Mucosa of descending colon (tissue), 3 donors: ENCODE results near the gene INPP4A. TPM values are rescaled to one million over a fixed set of nuclear protein-coding genes. Genes with fewer than 3 reads are reported as not detected.

Experiments
- ATAC-seq: fragments of 200-7000 bp; cut with Tn5 transposase; one replicate; pipeline ENCODE4 v1.9.1; 2020; ENCODE audit warnings: mild to moderate bottlenecking, moderate library complexity
- DNase-seq, 3 donors: peaks; one replicate each; pipeline ENCODE4 v3.0.0-alpha.2; 2020
- H3K36me3 ChIP-seq: fragments of 200-600 bp; one replicate; pipeline ENCODE4 v1.8.0; 2021; ENCODE audit warnings: low read depth, mild to moderate bottlenecking
- H3K4me1 ChIP-seq: fragments of 200-600 bp; one replicate; pipeline ENCODE4 v1.8.0; 2021; ENCODE audit warnings: low read depth, mild to moderate bottlenecking
- H3K4me3 ChIP-seq: fragments of 200-600 bp; one replicate; pipeline ENCODE4 v1.8.0; 2021; ENCODE audit warnings: mild to moderate bottlenecking
- H3K9me3 ChIP-seq: fragments of 200-600 bp; one replicate; pipeline ENCODE4 v1.8.0; 2021; ENCODE audit warnings: mild to moderate bottlenecking
- intact Hi-C, 2 donors: fragments of 100-400 bp; cut with DNase I in 1 of 2; cut with micrococcal nuclease in 1 of 2; formaldehyde crosslinking; loops; one replicate each; pipeline versions ENCODE4 v1.11.0 to v1.11.1; 2022; cut with DNase I, micrococcal nuclease
- total RNA-seq, 3 donors: library from RNA; stranded (reverse); fragmentation: NEBNext Ultra II Directional in 2 of 3; extraction: Animal tissue kit (Norgen Biotek cat#: 25700) in 2 of 3; gene quantifications; one replicate each; pipeline versions ENCODE4 v1.2.1 to v1.2.4, GENCODE V29; 2021 to 2023
- TF ChIP-seq, protein P1 (sequence below): fragments of 200-600 bp; IDR thresholded peaks from one replicate; pipeline ENCODE4 v1.8.0; 2022; ENCODE audit warnings: antibody characterized with exemption, mild to moderate bottlenecking
- donor health status: DM: no; HTN: no; CAD: no; lungs with moderate emphysema.
- donor health status: DM: no; HTN: no; CAD: no.
- donor health status: DM: no; HTN: yes; CAD: no.

INPP4A gene
- total RNA-seq, 3 donors from 2014 or later, result 18.2 to 39.8 (median 19.1) TPM

DNA sequence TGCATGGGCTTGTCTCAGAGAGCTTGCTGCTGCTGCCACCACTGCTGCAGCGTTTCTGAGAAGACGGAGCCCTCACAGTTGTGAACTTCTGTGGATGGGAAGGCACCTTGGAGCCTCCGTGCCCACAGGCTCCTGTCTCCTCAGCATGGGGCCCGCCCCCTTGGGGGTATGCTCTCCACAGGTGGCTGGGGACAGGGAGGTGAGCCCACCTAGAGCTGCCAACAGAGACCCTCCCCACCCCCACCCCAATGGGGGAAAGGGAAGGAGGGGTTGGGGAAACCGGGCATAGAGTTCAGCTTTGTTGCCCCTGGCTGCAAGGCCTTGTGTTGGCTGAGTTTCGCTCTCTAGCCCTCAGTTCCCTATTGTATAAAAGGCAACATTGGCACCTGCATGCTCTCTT, 76.1 kb downstream of the INPP4A start:
- ATAC-seq (no peak), DNase-seq (no peak)
- TF ChIP-seq, protein P1, sequence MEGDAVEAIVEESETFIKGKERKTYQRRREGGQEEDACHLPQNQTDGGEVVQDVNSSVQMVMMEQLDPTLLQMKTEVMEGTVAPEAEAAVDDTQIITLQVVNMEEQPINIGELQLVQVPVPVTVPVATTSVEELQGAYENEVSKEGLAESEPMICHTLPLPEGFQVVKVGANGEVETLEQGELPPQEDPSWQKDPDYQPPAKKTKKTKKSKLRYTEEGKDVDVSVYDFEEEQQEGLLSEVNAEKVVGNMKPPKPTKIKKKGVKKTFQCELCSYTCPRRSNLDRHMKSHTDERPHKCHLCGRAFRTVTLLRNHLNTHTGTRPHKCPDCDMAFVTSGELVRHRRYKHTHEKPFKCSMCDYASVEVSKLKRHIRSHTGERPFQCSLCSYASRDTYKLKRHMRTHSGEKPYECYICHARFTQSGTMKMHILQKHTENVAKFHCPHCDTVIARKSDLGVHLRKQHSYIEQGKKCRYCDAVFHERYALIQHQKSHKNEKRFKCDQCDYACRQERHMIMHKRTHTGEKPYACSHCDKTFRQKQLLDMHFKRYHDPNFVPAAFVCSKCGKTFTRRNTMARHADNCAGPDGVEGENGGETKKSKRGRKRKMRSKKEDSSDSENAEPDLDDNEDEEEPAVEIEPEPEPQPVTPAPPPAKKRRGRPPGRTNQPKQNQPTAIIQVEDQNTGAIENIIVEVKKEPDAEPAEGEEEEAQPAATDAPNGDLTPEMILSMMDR, result no peak
- Histone ChIP-seq H3K36me3 (no peaks in the 10 kb centered on the region), H3K4me3 (no peak overlapping the region), H3K9me3 (no peaks in the 10 kb centered on the region), H3K4me1 (no peaks in the 10 kb centered on the region)
- intact Hi-C loops, result no loop called here

DNA sequence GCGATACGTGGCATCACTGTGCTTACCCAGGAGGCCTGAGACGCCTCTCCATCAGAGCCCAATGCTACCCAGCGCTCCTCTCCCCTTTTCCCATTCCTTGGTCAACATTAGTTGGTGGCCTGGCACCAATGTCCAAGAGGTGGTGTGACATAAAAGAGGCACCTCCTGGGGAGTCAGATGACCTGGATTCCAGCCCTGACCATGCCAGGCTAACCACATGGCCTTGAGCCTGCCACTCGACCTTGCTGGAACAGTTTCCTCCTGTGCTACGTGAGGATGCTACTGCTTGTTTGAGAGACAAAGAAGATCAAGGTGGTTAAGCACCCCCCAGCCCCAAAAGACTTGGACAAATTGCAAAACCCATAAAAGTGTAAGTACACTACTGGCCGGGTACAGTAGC, 76.6 kb downstream of the INPP4A start:
- ATAC-seq (no peak), DNase-seq (no peak)
- no peaks in the 10 kb centered on the region for H3K36me3 ChIP-seq
- no peaks in the 10 kb centered on the region for H3K4me1 ChIP-seq
- H3K9me3 ChIP-seq, result no peaks in the 10 kb centered on the region
- TF ChIP-seq, protein P1, result no peak
- H3K4me3 ChIP-seq, result no peak overlapping the region
- intact Hi-C loops, result no loop called here

DNA sequence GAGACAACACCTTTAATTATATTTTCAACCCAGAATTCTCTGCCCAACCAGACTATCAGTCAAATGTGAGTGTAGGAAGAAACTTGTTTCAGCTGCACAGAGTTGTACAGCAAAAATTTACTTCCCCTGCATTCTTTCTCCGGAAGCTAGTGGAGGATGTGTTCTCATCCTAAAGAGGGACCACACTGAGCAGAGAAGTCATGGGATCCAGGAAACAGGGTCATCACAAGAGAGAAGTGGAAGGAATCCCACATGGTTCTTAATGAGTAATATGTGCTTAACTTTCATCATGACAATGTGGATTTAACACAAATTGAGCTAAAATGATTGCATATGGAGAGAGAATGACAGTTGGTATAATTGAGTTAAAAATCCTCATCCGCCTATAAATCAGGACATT, 78.2 kb downstream of the INPP4A start:
- Histone ChIP-seq H3K36me3 (no peaks in the 10 kb centered on the region), H3K9me3 (no peaks in the 10 kb centered on the region), H3K4me3 (no peak overlapping the region), H3K4me1 (no peaks in the 10 kb centered on the region)
- TF ChIP-seq, protein P1, result no peak
- intact Hi-C loops, result no loop called here
- ATAC-seq, result no peak
- DNase-seq, result no peak

DNA sequence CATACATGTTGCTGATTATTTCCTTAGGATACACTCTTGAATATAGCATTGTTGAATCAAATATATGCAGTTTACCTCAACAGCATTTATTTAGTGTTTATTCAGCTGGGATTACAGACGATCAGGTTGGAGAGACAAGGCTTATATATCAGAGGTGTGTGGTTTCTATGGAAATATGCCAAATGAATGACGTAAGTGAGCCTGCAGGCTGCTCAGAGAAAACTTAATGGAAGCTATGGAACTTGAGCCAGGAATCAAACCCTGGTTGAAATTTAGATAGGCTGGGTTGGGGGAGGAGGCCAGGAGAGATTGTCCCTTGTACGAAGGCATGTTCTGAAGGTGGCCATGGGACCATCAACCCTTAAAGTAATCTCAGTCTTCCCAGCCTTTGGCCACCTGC, 79.5 kb downstream of the INPP4A start:
- ATAC-seq (no peak), DNase-seq (no peak)
- intact Hi-C loops, result no loop called here
- no peak overlapping the region for H3K4me3 ChIP-seq
- H3K36me3 ChIP-seq, result no peaks in the 10 kb centered on the region
- no peaks in the 10 kb centered on the region for H3K4me1 ChIP-seq
- TF ChIP-seq, protein P1, result no peak
- no peaks in the 10 kb centered on the region for H3K9me3 ChIP-seq

DNA sequence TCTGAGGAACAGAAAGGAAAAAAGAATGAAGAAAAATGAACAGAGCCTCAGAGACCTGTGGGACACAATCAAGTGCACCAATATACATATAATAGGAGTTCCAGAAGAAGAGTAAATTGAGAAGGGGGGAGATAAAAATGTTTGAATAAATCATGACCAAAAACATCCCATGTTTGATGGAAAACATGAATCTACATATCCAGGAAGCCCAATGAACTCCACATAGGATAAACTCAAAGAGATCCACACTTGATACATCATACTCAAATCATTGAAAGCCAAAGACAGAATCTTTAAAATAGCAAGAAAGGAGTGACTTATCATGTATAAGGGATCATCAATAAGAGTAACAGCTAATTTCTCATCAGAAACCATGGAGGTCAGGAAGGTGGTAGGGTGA, 83.7 kb downstream of the INPP4A start:
- no peaks in the 10 kb centered on the region for H3K9me3 ChIP-seq
- TF ChIP-seq, protein P1, result no peak
- H3K36me3 ChIP-seq, result no peaks in the 10 kb centered on the region
- intact Hi-C loops, result no loop called here
- H3K4me1 ChIP-seq, result no peaks in the 10 kb centered on the region
- no peak overlapping the region for H3K4me3 ChIP-seq
- ATAC-seq (no peak), DNase-seq (no peak)

DNA sequence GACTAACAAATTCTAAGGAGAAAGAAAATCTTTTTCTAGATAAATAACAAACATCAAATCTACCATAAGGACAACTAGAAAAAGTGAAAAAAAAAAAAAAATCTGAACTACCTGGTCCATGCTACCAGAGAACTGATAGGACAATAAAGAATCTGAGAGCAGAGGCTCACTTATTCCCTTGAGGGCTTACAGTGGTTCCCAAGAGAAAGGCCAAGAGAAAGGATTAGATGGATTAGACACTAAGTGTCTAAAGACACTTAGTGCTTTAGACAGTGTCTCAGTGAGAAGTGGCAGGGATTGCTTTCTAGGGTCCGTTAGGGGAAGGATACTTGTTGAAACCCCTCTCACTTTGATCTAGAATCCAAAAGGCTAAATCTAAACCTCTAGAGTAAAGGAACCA, 85.5 kb downstream of the INPP4A start:
- TF ChIP-seq, protein P1, result no peak
- DNase-seq, result no peak
- Histone ChIP-seq H3K9me3 (no peaks in the 10 kb centered on the region), H3K36me3 (no peaks in the 10 kb centered on the region), H3K4me1 (no peaks in the 10 kb centered on the region), H3K4me3 (no peak overlapping the region)
- ATAC-seq, result no peak
- intact Hi-C loops, result no loop called here
